Measurements from ENCODE around the gene ZNF385D.
A peak's percentile ranks its signal among the peaks of the same experiment; 100 is the strongest.

ZNF385D gene

DNA sequence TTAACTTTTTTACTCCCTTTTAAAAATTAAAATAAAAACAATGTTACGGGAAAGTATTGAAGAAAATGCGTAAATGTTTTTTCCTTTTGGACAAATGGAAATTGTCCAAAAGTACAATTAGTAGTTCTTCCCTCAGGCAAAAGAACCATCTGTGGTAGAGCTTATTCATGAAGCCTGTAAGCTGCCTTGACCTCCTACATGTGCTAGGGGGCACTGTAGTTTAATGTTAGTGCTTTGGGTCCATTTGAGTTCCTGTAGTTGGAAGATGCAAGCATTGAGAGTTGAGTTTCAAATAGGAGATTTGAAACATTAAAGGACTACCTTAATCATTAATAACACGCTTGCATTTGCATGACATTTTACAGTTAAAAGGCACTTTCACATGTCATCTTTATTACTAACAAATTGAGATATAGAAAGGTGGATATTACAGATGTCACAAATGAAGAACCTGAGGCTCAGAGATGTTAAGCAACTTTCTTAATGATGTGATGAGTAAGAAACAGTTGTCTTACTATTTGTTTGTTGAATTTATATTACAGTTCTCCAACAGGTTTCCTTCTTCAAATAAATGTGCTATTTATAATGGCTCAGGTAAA is 1.8 kb upstream of the ZNF385D start:
- no peaks in the 10 kb centered on the region for H3K9me3 ChIP-seq (ENCODE audit: control insufficient read depth in 5 of 5, low read length in 5 of 5)
- H3K4me1 ChIP-seq (ENCODE audit: control insufficient read depth in 5 of 5, insufficient read depth in 5 of 5, low read length in 5 of 5) = peaks cover 0 to 16% (median 6%) of the 10 kb centered on the region in 5 donors
- peaks cover 0 to 13% (median 11%) of the 10 kb centered on the region in 5 donors for H3K27me3 ChIP-seq (ENCODE audit: control insufficient read depth in 5 of 5, insufficient read depth in 4 of 5, low read length in 5 of 5)
- no peak overlapping the region for H3K4me3 ChIP-seq (ENCODE audit: low read depth in 1 of 5, low read length in 5 of 5)
- no peaks in the 10 kb centered on the region for H3K36me3 ChIP-seq (ENCODE audit: control insufficient read depth in 5 of 5, insufficient read depth in 5 of 5, low read length in 5 of 5)
- no peak overlapping the region for H3K27ac ChIP-seq (ENCODE audit: low read depth, low read length)
- no peak overlapping the region for H3K9ac ChIP-seq (ENCODE audit: low read length in 5 of 5)

DNA sequence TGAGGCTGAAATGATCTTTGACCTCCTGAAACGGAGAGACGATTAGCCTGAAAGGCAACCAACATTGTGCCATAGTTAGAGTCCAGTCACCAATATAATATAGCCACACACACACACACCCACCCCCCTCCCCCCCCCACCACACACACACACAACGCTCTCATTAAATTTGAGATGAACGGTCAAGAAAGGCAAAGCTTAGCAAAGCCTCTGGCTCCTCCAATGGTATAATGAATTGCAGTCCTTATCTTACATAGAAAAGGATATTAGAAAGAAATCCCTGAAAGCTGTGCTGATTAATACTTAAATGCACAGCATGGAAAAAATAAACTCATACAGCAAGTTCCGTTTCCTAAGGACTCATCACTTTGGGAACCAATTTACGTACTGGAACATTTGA is 876 bp upstream of the ZNF385D start:
- peak overlapping the region in 1 of 5 donors; percentile 57 for H3K4me3 ChIP-seq (ENCODE audit: low read depth in 1 of 5, low read length in 5 of 5)
- peaks cover 0 to 26% (median 9%) of the 10 kb centered on the region in 5 donors for H3K4me1 ChIP-seq (ENCODE audit: control insufficient read depth in 5 of 5, insufficient read depth in 5 of 5, low read length in 5 of 5)
- H3K27ac ChIP-seq (ENCODE audit: low read depth, low read length) = peak overlapping the region; percentile 44
- no peaks in the 10 kb centered on the region for H3K9me3 ChIP-seq (ENCODE audit: control insufficient read depth in 5 of 5, low read length in 5 of 5)
- H3K36me3 ChIP-seq (ENCODE audit: control insufficient read depth in 5 of 5, insufficient read depth in 5 of 5, low read length in 5 of 5) = no peaks in the 10 kb centered on the region
- H3K9ac ChIP-seq (ENCODE audit: low read length in 5 of 5) = no peak overlapping the region
- peaks cover 0 to 13% (median 11%) of the 10 kb centered on the region in 5 donors for H3K27me3 ChIP-seq (ENCODE audit: control insufficient read depth in 5 of 5, insufficient read depth in 4 of 5, low read length in 5 of 5)

DNA sequence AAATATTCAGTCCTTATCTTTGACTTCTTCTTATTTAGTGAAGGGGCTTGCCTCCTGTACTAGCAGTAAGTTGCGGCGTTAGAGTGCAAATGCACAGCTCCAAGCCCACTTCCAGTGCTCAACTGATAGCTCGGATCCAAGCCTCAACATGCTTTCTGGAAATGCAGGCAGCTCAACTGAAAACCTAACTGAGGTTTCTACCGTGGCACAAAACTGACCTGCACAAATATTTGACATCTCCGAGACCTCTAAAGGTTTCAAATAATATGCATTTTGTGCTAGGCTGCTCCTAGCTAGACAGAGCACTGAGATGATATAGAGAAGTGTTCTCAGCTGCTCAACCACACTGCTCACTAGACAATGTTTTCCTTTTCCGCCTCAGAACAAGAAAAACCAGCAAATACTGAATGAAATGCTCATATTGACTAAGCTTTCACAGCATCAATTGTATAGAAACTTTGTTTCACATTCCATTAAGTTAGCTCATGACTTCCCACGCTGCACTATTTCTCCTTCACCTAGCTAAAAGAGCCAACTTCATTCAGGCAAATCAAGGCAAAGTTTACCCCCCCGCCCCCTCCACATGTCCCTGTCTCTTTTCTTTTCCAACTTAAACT is 822 bp downstream of the ZNF385D start:
- H3K4me3 ChIP-seq (ENCODE audit: low read depth in 1 of 5, low read length in 5 of 5) = peak overlapping the region; percentile 46 to 80 (median 60)
- H3K27me3 ChIP-seq (ENCODE audit: control insufficient read depth in 5 of 5, insufficient read depth in 4 of 5, low read length in 5 of 5) = peaks cover 0 to 13% (median 11%) of the 10 kb centered on the region in 5 donors
- no peaks in the 10 kb centered on the region for H3K9me3 ChIP-seq (ENCODE audit: control insufficient read depth in 5 of 5, low read length in 5 of 5)
- H3K36me3 ChIP-seq (ENCODE audit: control insufficient read depth in 5 of 5, insufficient read depth in 5 of 5, low read length in 5 of 5) = no peaks in the 10 kb centered on the region
- peak overlapping the region; percentile 13 for H3K27ac ChIP-seq (ENCODE audit: low read depth, low read length)
- H3K9ac ChIP-seq (ENCODE audit: low read length in 5 of 5) = peak overlapping the region in 2 of 5 donors; percentile 8 to 64
- H3K4me1 ChIP-seq (ENCODE audit: control insufficient read depth in 5 of 5, insufficient read depth in 5 of 5, low read length in 5 of 5) = peaks cover 0 to 31% (median 9%) of the 10 kb centered on the region in 5 donors

DNA sequence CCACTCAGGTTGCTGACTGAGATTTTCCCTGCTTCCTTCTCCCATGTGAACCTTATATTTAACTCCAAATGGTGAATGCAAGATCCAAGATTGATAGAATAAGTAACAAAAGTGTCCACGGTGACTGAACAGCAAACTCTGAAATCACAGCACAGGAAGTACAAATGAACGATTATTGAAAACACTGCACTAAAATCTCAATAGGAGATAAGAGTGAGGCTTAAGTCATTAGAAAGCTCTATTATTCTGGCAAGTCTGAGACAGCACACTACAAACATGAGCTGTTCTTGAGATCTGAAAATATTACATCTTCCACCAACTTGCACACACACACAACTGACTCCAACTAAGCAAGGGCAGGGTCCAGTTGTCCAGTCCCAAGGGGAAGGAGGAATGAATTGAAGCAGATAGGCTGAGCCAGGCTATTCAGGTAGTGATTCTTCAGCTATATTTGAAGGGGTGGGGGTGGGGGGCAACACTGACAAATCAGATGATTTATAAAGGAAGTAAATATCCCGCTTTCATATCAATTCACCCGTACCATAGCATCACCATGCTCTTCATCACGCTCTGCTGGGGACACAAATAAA is 2.9 kb downstream of the ZNF385D start:
- no peaks in the 10 kb centered on the region for H3K36me3 ChIP-seq (ENCODE audit: control insufficient read depth in 5 of 5, insufficient read depth in 5 of 5, low read length in 5 of 5)
- no peak overlapping the region for H3K9ac ChIP-seq (ENCODE audit: low read length in 5 of 5)
- H3K4me1 ChIP-seq (ENCODE audit: control insufficient read depth in 5 of 5, insufficient read depth in 5 of 5, low read length in 5 of 5) = peaks cover 0 to 34% (median 9%) of the 10 kb centered on the region in 5 donors
- H3K27me3 ChIP-seq (ENCODE audit: control insufficient read depth in 5 of 5, insufficient read depth in 4 of 5, low read length in 5 of 5) = peaks cover 0 to 13% (median 11%) of the 10 kb centered on the region in 5 donors
- H3K4me3 ChIP-seq (ENCODE audit: low read depth in 1 of 5, low read length in 5 of 5) = peak overlapping the region in 2 of 5 donors; percentile 57 to 80
- H3K27ac ChIP-seq (ENCODE audit: low read depth, low read length) = peak overlapping the region; percentile 7
- peaks cover 0 to 4% (median 0%) of the 10 kb centered on the region in 5 donors for H3K9me3 ChIP-seq (ENCODE audit: control insufficient read depth in 5 of 5, low read length in 5 of 5)

DNA sequence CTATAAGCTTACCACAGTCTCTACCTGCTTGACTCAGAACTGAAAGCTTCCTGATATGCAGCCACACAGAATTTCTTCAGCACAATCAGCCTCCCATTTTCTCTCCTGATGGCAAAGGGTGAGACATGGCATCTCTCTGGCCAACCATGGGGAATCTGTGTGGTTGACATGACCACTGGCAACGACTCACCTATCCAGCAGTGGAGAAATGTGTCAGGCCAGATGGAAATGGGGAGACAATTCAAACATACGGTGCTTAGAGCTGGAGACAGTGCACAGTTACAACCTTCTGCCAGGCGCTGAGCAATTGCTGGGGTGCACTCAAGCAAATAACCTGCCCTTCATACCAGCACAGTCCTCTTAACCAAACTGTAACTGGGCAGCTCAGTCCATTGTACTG is 3.6 kb downstream of the ZNF385D start:
- Histone ChIP-seq H3K27ac (ENCODE audit: low read depth, low read length) (peak overlapping the region; percentile 7), H3K9me3 (ENCODE audit: control insufficient read depth in 5 of 5, low read length in 5 of 5) (peaks cover 0 to 4% (median 0%) of the 10 kb centered on the region in 5 donors), H3K9ac (ENCODE audit: low read length in 5 of 5) (peak overlapping the region in 1 of 5 donors; percentile 12), H3K4me1 (ENCODE audit: control insufficient read depth in 5 of 5, insufficient read depth in 5 of 5, low read length in 5 of 5) (peaks cover 0 to 34% (median 9%) of the 10 kb centered on the region in 5 donors), H3K36me3 (ENCODE audit: control insufficient read depth in 5 of 5, insufficient read depth in 5 of 5, low read length in 5 of 5) (no peaks in the 10 kb centered on the region), H3K27me3 (ENCODE audit: control insufficient read depth in 5 of 5, insufficient read depth in 4 of 5, low read length in 5 of 5) (peaks cover 0 to 13% (median 11%) of the 10 kb centered on the region in 5 donors), H3K4me3 (ENCODE audit: low read depth in 1 of 5, low read length in 5 of 5) (peak overlapping the region in 2 of 5 donors; percentile 23 to 80)

DNA sequence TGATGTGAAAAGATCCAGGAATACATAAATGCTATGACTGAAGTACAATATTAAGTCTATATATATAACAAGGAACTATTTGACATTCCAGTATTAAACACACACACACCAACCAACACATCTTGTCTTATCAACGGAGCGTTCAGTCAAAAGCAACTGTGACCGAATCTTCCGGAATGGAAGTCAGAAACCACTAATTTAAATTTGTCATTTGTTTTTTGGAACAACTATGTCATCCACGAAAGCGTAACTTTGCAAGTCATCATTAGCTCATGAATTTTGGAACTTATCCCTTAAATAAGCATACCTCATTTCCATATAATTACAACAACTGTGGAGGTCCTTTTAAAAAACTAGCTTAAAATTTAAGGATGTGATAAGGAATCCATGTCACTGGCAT is 5.0 kb downstream of the ZNF385D start:
- peaks cover 0 to 13% (median 7%) of the 10 kb centered on the region in 5 donors for H3K27me3 ChIP-seq (ENCODE audit: control insufficient read depth in 5 of 5, insufficient read depth in 4 of 5, low read length in 5 of 5)
- H3K27ac ChIP-seq (ENCODE audit: low read depth, low read length) = peak overlapping the region; percentile 21
- peaks cover 0 to 4% (median 0%) of the 10 kb centered on the region in 5 donors for H3K9me3 ChIP-seq (ENCODE audit: control insufficient read depth in 5 of 5, low read length in 5 of 5)
- H3K4me1 ChIP-seq (ENCODE audit: control insufficient read depth in 5 of 5, insufficient read depth in 5 of 5, low read length in 5 of 5) = peaks cover 0 to 30% (median 9%) of the 10 kb centered on the region in 5 donors
- no peaks in the 10 kb centered on the region for H3K36me3 ChIP-seq (ENCODE audit: control insufficient read depth in 5 of 5, insufficient read depth in 5 of 5, low read length in 5 of 5)
- H3K9ac ChIP-seq (ENCODE audit: low read length in 5 of 5) = no peak overlapping the region
- H3K4me3 ChIP-seq (ENCODE audit: low read depth in 1 of 5, low read length in 5 of 5) = no peak overlapping the region

DNA sequence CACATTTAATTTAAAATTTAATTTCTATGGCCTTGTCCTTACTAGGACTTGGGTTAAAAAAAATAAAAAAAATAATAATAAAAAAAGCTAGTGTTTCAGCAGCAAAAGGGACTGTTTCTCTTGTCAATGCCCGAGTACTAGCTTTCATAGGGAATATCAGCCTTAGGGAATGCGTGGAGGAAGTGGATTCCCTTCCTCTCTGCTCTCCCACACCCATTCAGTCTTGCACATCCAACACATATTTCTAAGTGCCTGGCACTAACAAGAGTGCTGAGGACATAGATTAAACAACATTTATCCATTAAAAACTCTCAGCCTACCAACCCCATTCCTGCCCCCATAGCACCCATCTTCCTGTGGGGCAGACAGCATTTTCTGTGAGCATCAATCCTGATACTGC is 6.2 kb downstream of the ZNF385D start:
- H3K9ac ChIP-seq (ENCODE audit: low read length in 5 of 5) = no peak overlapping the region

DNA sequence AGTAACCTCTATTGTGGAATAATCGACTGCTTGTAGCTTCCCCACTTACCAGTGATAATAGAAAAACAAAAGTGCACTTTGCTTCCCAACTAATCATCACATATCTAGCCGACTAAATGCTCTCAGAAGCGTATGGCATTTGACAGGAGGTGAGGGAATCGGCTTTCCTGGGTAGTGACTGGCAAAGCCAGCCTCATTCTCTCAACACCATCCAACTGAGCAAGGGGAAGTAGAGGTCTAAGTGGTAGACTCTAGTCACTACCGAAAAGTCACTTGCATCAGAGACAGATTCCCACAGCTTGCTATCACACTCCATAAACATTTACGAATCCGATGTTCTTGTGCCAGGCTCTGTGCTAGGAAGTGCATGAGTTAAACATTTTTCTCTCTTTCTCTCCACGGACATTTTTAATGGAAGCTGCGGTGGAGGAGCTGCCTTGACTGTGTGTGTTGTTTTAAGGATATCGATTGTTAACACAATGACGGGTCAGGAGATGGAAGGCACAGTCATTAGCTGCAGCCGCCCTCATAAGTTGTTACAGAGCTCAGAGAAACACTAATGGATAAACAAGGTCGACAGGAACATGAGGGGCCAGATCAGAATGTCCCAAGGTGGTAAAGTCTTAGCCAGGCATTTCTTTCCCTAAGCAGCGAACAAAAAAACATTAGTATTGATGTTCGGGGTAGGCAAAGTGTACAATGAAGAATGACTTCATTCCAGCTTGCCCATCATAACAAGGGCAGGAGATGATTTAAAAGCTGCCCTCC is 11.9 kb downstream of the ZNF385D start:
- Histone ChIP-seq H3K9me3 (ENCODE audit: control insufficient read depth in 5 of 5, low read length in 5 of 5) (peaks cover 0 to 4% (median 0%) of the 10 kb centered on the region in 5 donors), H3K9ac (ENCODE audit: low read length in 5 of 5) (no peak overlapping the region), H3K27me3 (ENCODE audit: control insufficient read depth in 5 of 5, insufficient read depth in 4 of 5, low read length in 5 of 5) (no peaks in the 10 kb centered on the region), H3K27ac (ENCODE audit: low read depth, low read length) (no peak overlapping the region), H3K36me3 (ENCODE audit: control insufficient read depth in 5 of 5, insufficient read depth in 5 of 5, low read length in 5 of 5) (no peaks in the 10 kb centered on the region), H3K4me1 (ENCODE audit: control insufficient read depth in 5 of 5, insufficient read depth in 5 of 5, low read length in 5 of 5) (no peaks in the 10 kb centered on the region), H3K4me3 (ENCODE audit: low read depth in 1 of 5, low read length in 5 of 5) (no peak overlapping the region)

More for the DNA sequence above, 6.2 kb downstream of the ZNF385D start:
- H3K4me3 ChIP-seq (ENCODE audit: low read depth in 1 of 5, low read length in 5 of 5) = no peak overlapping the region
- H3K27ac ChIP-seq (ENCODE audit: low read depth, low read length) = no peak overlapping the region
- H3K36me3 ChIP-seq (ENCODE audit: control insufficient read depth in 5 of 5, insufficient read depth in 5 of 5, low read length in 5 of 5) = no peaks in the 10 kb centered on the region
- peaks cover 0 to 2% (median 0%) of the 10 kb centered on the region in 5 donors for H3K27me3 ChIP-seq (ENCODE audit: control insufficient read depth in 5 of 5, insufficient read depth in 4 of 5, low read length in 5 of 5)
- peaks cover 0 to 30% (median 3%) of the 10 kb centered on the region in 5 donors for H3K4me1 ChIP-seq (ENCODE audit: control insufficient read depth in 5 of 5, insufficient read depth in 5 of 5, low read length in 5 of 5)
- H3K9me3 ChIP-seq (ENCODE audit: control insufficient read depth in 5 of 5, low read length in 5 of 5) = peaks cover 0 to 4% (median 0%) of the 10 kb centered on the region in 5 donors

DNA sequence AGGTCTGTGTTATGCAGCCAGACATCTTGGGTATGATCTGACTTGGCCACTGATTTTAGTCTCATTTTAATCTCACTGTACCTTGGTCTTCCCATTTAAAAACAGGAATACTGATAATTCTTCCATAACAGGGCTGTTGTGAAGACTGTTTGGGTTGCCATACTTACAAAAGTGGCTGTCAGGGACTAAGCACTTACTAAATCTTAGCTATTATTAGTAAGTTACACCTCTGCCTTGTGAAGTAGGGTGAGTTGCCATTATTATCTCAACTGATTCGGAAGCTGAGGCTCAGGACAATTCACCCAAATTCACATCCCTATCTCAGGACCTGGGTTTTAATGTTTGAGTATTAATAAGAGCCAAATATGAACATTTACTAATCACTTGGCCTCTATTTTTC is 12.7 kb downstream of the ZNF385D start:
- no peak overlapping the region for H3K27ac ChIP-seq (ENCODE audit: low read depth, low read length)
- H3K9me3 ChIP-seq (ENCODE audit: control insufficient read depth in 5 of 5, low read length in 5 of 5) = peaks cover 0 to under 1% (median 0%) of the 10 kb centered on the region in 5 donors
- H3K36me3 ChIP-seq (ENCODE audit: control insufficient read depth in 5 of 5, insufficient read depth in 5 of 5, low read length in 5 of 5) = no peaks in the 10 kb centered on the region
- H3K4me1 ChIP-seq (ENCODE audit: control insufficient read depth in 5 of 5, insufficient read depth in 5 of 5, low read length in 5 of 5) = no peaks in the 10 kb centered on the region
- no peaks in the 10 kb centered on the region for H3K27me3 ChIP-seq (ENCODE audit: control insufficient read depth in 5 of 5, insufficient read depth in 4 of 5, low read length in 5 of 5)
- no peak overlapping the region for H3K4me3 ChIP-seq (ENCODE audit: low read depth in 1 of 5, low read length in 5 of 5)
- no peak overlapping the region for H3K9ac ChIP-seq (ENCODE audit: low read length in 5 of 5)
